ENCODE measurements around the gene CDH22. TPM values are rescaled to one million over a fixed set of nuclear protein-coding genes. Genes with fewer than 3 reads are reported as not detected.

Gene CDH22
- total and polyA plus RNA-seq, 9 of the 15 experiments (the other 6 are each of a cell fraction or from before 2014, with no cell fraction given): 0.07 to 0.08 TPM; not detected in 7

DNA sequence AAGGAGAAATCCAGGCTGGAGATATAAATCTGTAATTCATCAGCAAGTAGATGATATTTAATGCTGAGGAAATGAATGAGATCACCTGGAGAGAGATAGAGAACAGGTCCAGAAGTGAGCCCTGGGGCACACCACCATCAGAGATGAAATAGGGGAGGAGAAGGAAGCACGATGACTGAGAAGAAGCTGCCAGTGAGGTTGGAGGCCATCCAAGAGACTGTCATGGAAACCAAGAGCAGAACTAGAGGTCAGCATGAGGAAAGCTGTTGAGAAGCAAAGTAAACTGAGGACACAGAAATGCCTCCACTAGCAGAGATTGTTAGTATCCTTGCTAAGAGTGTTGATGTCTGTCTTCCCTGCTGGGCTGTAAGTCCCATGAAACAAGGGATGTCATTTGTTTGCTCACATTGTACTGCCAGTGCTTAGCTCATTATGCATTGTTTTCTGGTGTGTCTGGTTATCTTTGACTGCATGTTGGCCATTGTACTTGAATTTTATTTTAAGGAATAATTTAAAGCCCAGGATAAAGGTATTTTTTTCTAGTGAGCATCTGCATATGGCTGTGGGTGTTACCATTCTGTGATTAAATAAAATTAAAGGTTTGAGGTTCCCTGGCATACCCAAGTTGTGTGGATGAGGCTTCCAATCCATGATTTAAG lies 35.8 kb downstream of the CDH22 start:
- no peak for ATAC-seq
- 0% methylated on average over 1 of the region's 1 CpG for WGBS (ENCODE audit: insufficient coverage, low coverage, missing lambda C conversion rate)
- in situ Hi-C loops (cut with MboI): no loop called here
- intact Hi-C loops (cut with micrococcal nuclease): no loop called here
- Histone ChIP-seq H2AFZ (ENCODE audit: low read depth, low read length) (no peak overlapping the region), H4K20me1 (replicated peaks; ENCODE audit: control insufficient read depth, insufficient read depth, low read length) (no peaks in the 10 kb centered on the region), H3K9me3 (replicated peaks; ENCODE audit: control insufficient read depth, insufficient read depth, low read depth, low read length) (no peaks in the 10 kb centered on the region), H3K9me1 (ENCODE audit: control insufficient read depth, insufficient read depth, low read length) (no peaks in the 10 kb centered on the region), H3K79me2 (ENCODE audit: control insufficient read depth, insufficient read depth, low read length) (no peaks in the 10 kb centered on the region), H3K9ac (ENCODE audit: insufficient read depth in 1 of 2, low read depth in 2 of 2, low read length in 2 of 2) (no peak overlapping the region), H3K4me3 (no peak overlapping the region), H3K4me2 (ENCODE audit: insufficient read depth, low read length) (no peak overlapping the region), H3K36me3 (ENCODE audit: control insufficient read depth, insufficient read depth, low read length) (no peaks in the 10 kb centered on the region), H3K27ac (ENCODE audit: extremely low read depth, low read depth, low read length) (no peak overlapping the region), H3K27me3 (ENCODE audit: control insufficient read depth in 2 of 2, insufficient read depth in 2 of 2, low read length in 2 of 2) (peaks cover 3 to 18% of the 10 kb centered on the region in 2 experiments; a peak in 4 of 5 replicates), H3K4me1 (replicated peaks in 1 of 2; ENCODE audit: control insufficient read depth in 2 of 2, insufficient read depth in 2 of 2, low read length in 2 of 2) (peaks cover 0 to 1% of the 10 kb centered on the region in 2 experiments; a peak in 1 of 5 replicates)
- ChIA-PET CTCF (ENCODE audit: low intra/inter-chr PET ratio) (no interaction called here), POLR2A (interaction anchor here (1.2 to 1.5 kb wide), 2 partner anchors 10 to 17 kb away, joined by 3 read pairs; no protein-coding TSS in a partner anchor)
- no peak for DNase-seq (ENCODE audit: extremely low read depth in 1 of 4, low spot score in 3 of 4)
- no peak for FAIRE-seq
- no TSS peak for BruUV-seq (replicated peaks)
- TF ChIP-seq MAZ (CRISPR knock-in tag; conservative IDR thresholded peaks at IDR 0.05 in 1 of 2, IDR thresholded peaks at IDR 0.05 in 1 of 2) (no peak), ARID1B (IDR thresholded peaks at IDR 0.05) (no peak), JUN (IDR thresholded peaks at IDR 0.05; ENCODE audit: borderline replicate concordance, low read depth, low read length) (no peak), JUN (CRISPR knock-in tag; IDR thresholded peaks at IDR 0.05; ENCODE audit: borderline replicate concordance) (no peak), RFX1 (IDR thresholded peaks at IDR 0.05) (peak; percentile 16; the same call in 1 of the 2 replicates)
- TF ChIP-seq, protein P1, sequence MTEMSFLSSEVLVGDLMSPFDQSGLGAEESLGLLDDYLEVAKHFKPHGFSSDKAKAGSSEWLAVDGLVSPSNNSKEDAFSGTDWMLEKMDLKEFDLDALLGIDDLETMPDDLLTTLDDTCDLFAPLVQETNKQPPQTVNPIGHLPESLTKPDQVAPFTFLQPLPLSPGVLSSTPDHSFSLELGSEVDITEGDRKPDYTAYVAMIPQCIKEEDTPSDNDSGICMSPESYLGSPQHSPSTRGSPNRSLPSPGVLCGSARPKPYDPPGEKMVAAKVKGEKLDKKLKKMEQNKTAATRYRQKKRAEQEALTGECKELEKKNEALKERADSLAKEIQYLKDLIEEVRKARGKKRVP (CRISPR knock-in tag; IDR thresholded peaks at IDR 0.05): no peak
- TF ChIP-seq, protein P2, sequence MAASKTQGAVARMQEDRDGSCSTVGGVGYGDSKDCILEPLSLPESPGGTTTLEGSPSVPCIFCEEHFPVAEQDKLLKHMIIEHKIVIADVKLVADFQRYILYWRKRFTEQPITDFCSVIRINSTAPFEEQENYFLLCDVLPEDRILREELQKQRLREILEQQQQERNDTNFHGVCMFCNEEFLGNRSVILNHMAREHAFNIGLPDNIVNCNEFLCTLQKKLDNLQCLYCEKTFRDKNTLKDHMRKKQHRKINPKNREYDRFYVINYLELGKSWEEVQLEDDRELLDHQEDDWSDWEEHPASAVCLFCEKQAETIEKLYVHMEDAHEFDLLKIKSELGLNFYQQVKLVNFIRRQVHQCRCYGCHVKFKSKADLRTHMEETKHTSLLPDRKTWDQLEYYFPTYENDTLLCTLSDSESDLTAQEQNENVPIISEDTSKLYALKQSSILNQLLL (CRISPR knock-in tag; IDR thresholded peaks at IDR 0.05; ENCODE audit: borderline replicate concordance): no peak
- TF ChIP-seq, protein P3, sequence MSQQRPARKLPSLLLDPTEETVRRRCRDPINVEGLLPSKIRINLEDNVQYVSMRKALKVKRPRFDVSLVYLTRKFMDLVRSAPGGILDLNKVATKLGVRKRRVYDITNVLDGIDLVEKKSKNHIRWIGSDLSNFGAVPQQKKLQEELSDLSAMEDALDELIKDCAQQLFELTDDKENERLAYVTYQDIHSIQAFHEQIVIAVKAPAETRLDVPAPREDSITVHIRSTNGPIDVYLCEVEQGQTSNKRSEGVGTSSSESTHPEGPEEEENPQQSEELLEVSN (IDR thresholded peaks at IDR 0.05; ENCODE audit: borderline replicate concordance in 1 of 2, extremely low read depth in 1 of 2, insufficient read depth in 1 of 2, insufficient read length in 1 of 2, low read depth in 1 of 2, low read length in 1 of 2, poor library complexity in 1 of 2, severe bottlenecking in 1 of 2): no peak
